Measurements from ENCODE around the gene AANAT. TPM values are rescaled to one million over a fixed set of nuclear protein-coding genes. Genes with fewer than 3 reads are reported as not detected.

The AANAT gene
- total and polyA plus RNA-seq, 2 donors (not counting 3 experiments of a cell fraction or from before 2014, with no cell fraction given), result not detected

DNA sequence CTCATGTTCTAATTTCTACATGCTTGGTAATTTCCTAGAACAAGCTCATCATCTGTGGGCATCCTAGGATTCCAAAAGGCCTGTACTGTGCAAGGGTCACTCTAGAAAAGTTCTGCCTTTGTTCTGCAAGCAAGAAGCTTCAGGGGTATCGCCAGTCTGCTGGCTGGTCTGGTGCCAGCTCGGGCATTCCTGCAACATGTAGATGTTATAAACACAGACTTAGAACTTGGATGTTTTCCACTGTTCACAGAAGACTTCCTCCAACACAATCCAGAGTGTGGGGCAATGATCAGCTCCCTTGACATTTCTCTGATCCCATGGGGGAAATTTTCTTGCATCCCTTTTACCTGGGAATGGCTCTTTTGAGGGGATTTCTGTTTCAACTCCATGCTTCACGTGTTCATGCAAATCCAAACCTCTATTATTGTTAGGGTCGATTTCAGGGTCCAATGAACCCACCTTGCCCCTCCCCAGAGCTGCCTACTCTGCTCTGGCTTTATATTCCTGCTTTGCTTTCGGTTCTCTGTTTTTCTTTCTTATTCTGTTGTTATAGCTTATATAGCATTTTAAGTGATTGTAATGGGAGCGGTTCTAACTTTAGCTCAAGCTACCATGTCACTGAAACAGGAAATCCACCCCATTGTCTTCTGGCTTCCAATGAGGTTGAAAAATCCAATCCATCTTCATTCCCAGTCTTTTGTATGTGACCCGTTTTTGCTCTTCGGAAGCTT, 39.7 kb upstream of the AANAT start:
- BruUV-seq (replicated peaks), result no TSS peak
- ChIA-PET CTCF (interaction anchor here (1.0 to 3.4 kb wide), 12 partner anchors 10 to 246 kb away, joined by 3 to 25 read pairs (median 6); no protein-coding TSS in a partner anchor), POLR2A (interaction anchor here (0.5 to 0.6 kb wide), 2 partner anchors 45 to 227 kb away, joined by 3 read pairs; no protein-coding TSS in a partner anchor)
- peak overlapping the region in 1 of 3 experiments; percentile 28 for H3K4me3 ChIP-seq (replicated peaks in 1 of 3; ENCODE audit: insufficient read depth in 1 of 3, low read depth in 1 of 3, low read length in 3 of 3)
- no peaks in the 10 kb centered on the region for H4K20me1 ChIP-seq (replicated peaks; ENCODE audit: control insufficient read depth, extremely low read depth, insufficient read depth, low read length)
- peak overlapping the region; percentile 70 for H3K4me2 ChIP-seq (ENCODE audit: insufficient read depth, low read length)
- no peak overlapping the region for H2AFZ ChIP-seq (ENCODE audit: low read depth, low read length)
- H3K9ac ChIP-seq (replicated peaks; ENCODE audit: extremely low read depth, insufficient read depth, low read length), result peak overlapping the region; percentile 6
- dilution Hi-C loops (cut with MboI; ENCODE audit: extremely low pct_ligation_motif_present, low sequenced_read_pairs), result loop anchor here (25.0 kb wide), 1 partner anchor 215 kb away; no protein-coding TSS in a partner anchor
- H3K36me3 ChIP-seq (ENCODE audit: control insufficient read depth in 2 of 2, extremely low read depth in 1 of 2, insufficient read depth in 2 of 2, low read length in 2 of 2), result no peaks in the 10 kb centered on the region
- H3K4me1 ChIP-seq (ENCODE audit: control insufficient read depth, extremely low read depth, insufficient read depth, low read length), result peaks cover 22% of the 10 kb centered on the region
- peaks cover 22% of the 10 kb centered on the region for H3K79me2 ChIP-seq (ENCODE audit: control insufficient read depth, insufficient read depth, low read length)
- intact Hi-C loops (cut with micrococcal nuclease), result no loop called here
- H3K27me3 ChIP-seq (ENCODE audit: control insufficient read depth in 2 of 2, insufficient read depth in 2 of 2, low read length in 2 of 2), result no peaks in the 10 kb centered on the region
- DNase-seq (ENCODE audit: low read depth, low spot score) (peak; percentile 84), FAIRE-seq (peak; percentile 60)
- H3K9me3 ChIP-seq (replicated peaks; ENCODE audit: control insufficient read depth, insufficient read depth, low read length), result no peaks in the 10 kb centered on the region
- H3K27ac ChIP-seq (ENCODE audit: insufficient read depth, low read depth, low read length), result peak overlapping the region; percentile 45
- no peaks in the 10 kb centered on the region for H3K9me1 ChIP-seq (replicated peaks; ENCODE audit: control insufficient read depth, extremely low read depth, insufficient read depth, low read length)
- TF ChIP-seq POLR2AphosphoS5 (IDR thresholded peaks at IDR 0.05; ENCODE audit: insufficient read depth, low read depth, low read length), result no peak
- TF ChIP-seq JUN (IDR thresholded peaks at IDR 0.05; ENCODE audit: borderline replicate concordance, insufficient read depth, insufficient read length, low read depth), result no peak

DNA sequence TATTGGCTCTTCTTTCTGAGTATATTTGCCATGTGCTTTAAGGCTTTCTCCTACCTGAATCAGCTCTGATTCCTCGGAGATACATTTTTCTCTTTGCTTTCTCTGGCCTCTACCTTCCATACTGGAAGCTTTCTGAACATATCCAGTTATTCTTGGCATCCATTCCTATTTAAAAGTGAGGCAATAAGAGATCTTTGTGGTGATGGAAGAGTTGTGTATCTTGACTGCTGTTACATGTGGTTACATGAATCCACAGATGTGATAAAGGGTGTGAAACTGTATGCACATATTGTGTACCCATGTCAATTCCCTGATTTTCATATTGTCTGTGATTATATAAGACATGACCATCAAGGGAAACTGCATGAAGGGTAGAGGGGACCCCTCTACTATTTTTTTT, 38.9 kb upstream of the AANAT start:
- ChIA-PET CTCF (interaction anchor here (1.2 to 3.4 kb wide), 7 partner anchors 11 to 75 kb away, joined by 3 to 25 read pairs (median 9); no protein-coding TSS in a partner anchor), POLR2A (no interaction called here)
- Histone ChIP-seq H3K4me2 (ENCODE audit: insufficient read depth, low read length) (peak overlapping the region; percentile 70), H2AFZ (ENCODE audit: low read depth, low read length) (no peak overlapping the region), H3K27ac (ENCODE audit: insufficient read depth, low read depth, low read length) (no peak overlapping the region), H3K9me1 (replicated peaks; ENCODE audit: control insufficient read depth, extremely low read depth, insufficient read depth, low read length) (no peaks in the 10 kb centered on the region), H3K9me3 (replicated peaks; ENCODE audit: control insufficient read depth, insufficient read depth, low read length) (no peaks in the 10 kb centered on the region), H3K79me2 (ENCODE audit: control insufficient read depth, insufficient read depth, low read length) (peaks cover 26% of the 10 kb centered on the region), H3K27me3 (ENCODE audit: control insufficient read depth in 2 of 2, insufficient read depth in 2 of 2, low read length in 2 of 2) (no peaks in the 10 kb centered on the region), H3K9ac (replicated peaks; ENCODE audit: extremely low read depth, insufficient read depth, low read length) (no peak overlapping the region), H4K20me1 (replicated peaks; ENCODE audit: control insufficient read depth, extremely low read depth, insufficient read depth, low read length) (no peaks in the 10 kb centered on the region), H3K4me3 (replicated peaks in 1 of 3; ENCODE audit: insufficient read depth in 1 of 3, low read depth in 1 of 3, low read length in 3 of 3) (peak overlapping the region in 1 of 3 experiments; percentile 28), H3K36me3 (ENCODE audit: control insufficient read depth in 2 of 2, extremely low read depth in 1 of 2, insufficient read depth in 2 of 2, low read length in 2 of 2) (no peaks in the 10 kb centered on the region), H3K4me1 (ENCODE audit: control insufficient read depth, extremely low read depth, insufficient read depth, low read length) (peaks cover 22% of the 10 kb centered on the region)
- dilution Hi-C loops (cut with MboI; ENCODE audit: extremely low pct_ligation_motif_present, low sequenced_read_pairs), result loop anchor here (25.0 kb wide), 1 partner anchor 216 kb away; no protein-coding TSS in a partner anchor
- BruUV-seq (replicated peaks), result no TSS peak
- FAIRE-seq, result no peak
- TF ChIP-seq POLR2A (IDR thresholded peaks at IDR 0.05; ENCODE audit: low read depth, low read length) (no peak), MAX (IDR thresholded peaks at IDR 0.05; ENCODE audit: insufficient read depth, insufficient read length) (no peak), EZH2 (IDR thresholded peaks at IDR 0.05; ENCODE audit: borderline replicate concordance, low read depth, low read length, severe bottlenecking) (no peak), JUN (IDR thresholded peaks at IDR 0.05; ENCODE audit: borderline replicate concordance, insufficient read depth, insufficient read length, low read depth) (no peak), POLR2AphosphoS5 (IDR thresholded peaks at IDR 0.05; ENCODE audit: insufficient read depth, low read depth, low read length) (no peak), GATA2 (IDR thresholded peaks at IDR 0.05; ENCODE audit: insufficient read depth, insufficient read length, low read depth, low read length) (no peak), MYC (IDR thresholded peaks at IDR 0.05; ENCODE audit: low read depth, low read length) (no peak), FOS (IDR thresholded peaks at IDR 0.05; ENCODE audit: borderline replicate concordance, insufficient read depth, low read length) (no peak)
- TF ChIP-seq, protein P1, sequence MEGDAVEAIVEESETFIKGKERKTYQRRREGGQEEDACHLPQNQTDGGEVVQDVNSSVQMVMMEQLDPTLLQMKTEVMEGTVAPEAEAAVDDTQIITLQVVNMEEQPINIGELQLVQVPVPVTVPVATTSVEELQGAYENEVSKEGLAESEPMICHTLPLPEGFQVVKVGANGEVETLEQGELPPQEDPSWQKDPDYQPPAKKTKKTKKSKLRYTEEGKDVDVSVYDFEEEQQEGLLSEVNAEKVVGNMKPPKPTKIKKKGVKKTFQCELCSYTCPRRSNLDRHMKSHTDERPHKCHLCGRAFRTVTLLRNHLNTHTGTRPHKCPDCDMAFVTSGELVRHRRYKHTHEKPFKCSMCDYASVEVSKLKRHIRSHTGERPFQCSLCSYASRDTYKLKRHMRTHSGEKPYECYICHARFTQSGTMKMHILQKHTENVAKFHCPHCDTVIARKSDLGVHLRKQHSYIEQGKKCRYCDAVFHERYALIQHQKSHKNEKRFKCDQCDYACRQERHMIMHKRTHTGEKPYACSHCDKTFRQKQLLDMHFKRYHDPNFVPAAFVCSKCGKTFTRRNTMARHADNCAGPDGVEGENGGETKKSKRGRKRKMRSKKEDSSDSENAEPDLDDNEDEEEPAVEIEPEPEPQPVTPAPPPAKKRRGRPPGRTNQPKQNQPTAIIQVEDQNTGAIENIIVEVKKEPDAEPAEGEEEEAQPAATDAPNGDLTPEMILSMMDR (IDR thresholded peaks at IDR 0.05; ENCODE audit: extremely low read depth in 1 of 2, insufficient read depth in 1 of 2, low read depth in 1 of 2, low read length in 2 of 2), result no peak
- intact Hi-C loops (cut with micrococcal nuclease), result no loop called here
- DNase-seq (ENCODE audit: low read depth, low spot score), result no peak

Measured in endothelial cell of umbilical vein (primary cell).